Esophagus (tissue), 2 donors: ENCODE results near the gene MYO18B. TPM values are rescaled to one million over a fixed set of nuclear protein-coding genes. Genes with fewer than 3 reads are reported as not detected.

ENCODE experiments used
- H3K27ac ChIP-seq, 2 donors: one replicate each; pipeline ENCODE4 v1.5.1; 2013; ENCODE audit warnings: low read depth in 2 of 2, mild to moderate bottlenecking in 2 of 2, inconsistent platforms in 1 of 2, low read length in 1 of 2, moderate library complexity in 1 of 2
- H3K27me3 ChIP-seq, 2 donors: one replicate each; pipeline ENCODE4 v1.6.1; 2013; ENCODE audit warnings: low read length in 2 of 2, control low read depth in 1 of 2, mild to moderate bottlenecking in 1 of 2; ENCODE audit not compliant: insufficient read depth in 2 of 2, control insufficient read depth in 1 of 2
- H3K36me3 ChIP-seq, 2 donors: one replicate each; pipeline ENCODE4 v1.6.1; 2013; ENCODE audit warnings: low read length in 1 of 2; ENCODE audit not compliant: control insufficient read depth in 2 of 2, insufficient read depth in 2 of 2
- H3K4me1 ChIP-seq, 2 donors: one replicate each; pipeline ENCODE4 v1.6.1; 2013; ENCODE audit warnings: low read length in 1 of 2; ENCODE audit not compliant: control insufficient read depth in 2 of 2, insufficient read depth in 2 of 2
- H3K4me3 ChIP-seq, 2 donors: one replicate each; pipeline ENCODE4 v1.5.1; 2013; ENCODE audit warnings: low read length in 2 of 2, mild to moderate bottlenecking in 2 of 2, low read depth in 1 of 2, moderate library complexity in 1 of 2
- H3K9me3 ChIP-seq, 2 donors: one replicate each; pipeline ENCODE4 v1.6.1; 2013; ENCODE audit warnings: mild to moderate bottlenecking in 2 of 2, low read depth in 1 of 2, low read length in 1 of 2, moderate library complexity in 1 of 2; ENCODE audit not compliant: control insufficient read depth in 2 of 2, insufficient read depth in 1 of 2
- WGBS, 2 donors: extraction: QIAGEN DNeasy Blood & Tissue Kit; methylation state at CpG; one replicate each; pipeline ENCODE4 v1.1.7; 2013; 5-methylcytosine and 5-hydroxymethylcytosine counted together
- polyA plus RNA-seq, 2 donors: library from polyadenylated mRNA; stranded (reverse); fragments of 200-250 nt; gene quantifications; one replicate each; pipeline ENCODE4 v1.2.3, GENCODE V29; 2013
- donor health status: healthy with polysubstance abuse.
- donor health status: Bipolar disorder and iron deficiency.

The MYO18B gene
- polyA plus RNA-seq, 2 donors = 0.29 to 0.31 TPM

- Histone ChIP-seq H3K27ac (no peak overlapping the region), H3K4me1 (no peaks in the 10 kb centered on the region), H3K4me3 (no peak overlapping the region), H3K36me3 (no peaks in the 10 kb centered on the region), H3K9me3 (no peaks in the 10 kb centered on the region), H3K27me3 (no peaks in the 10 kb centered on the region)
- 54 to 71% methylated on average over 2 of the region's 2 CpGs for WGBS, 2 donors
These were observed 303.1 kb downstream of the MYO18B start for GRCh38 chr22:26045051-26045450.

DNA sequence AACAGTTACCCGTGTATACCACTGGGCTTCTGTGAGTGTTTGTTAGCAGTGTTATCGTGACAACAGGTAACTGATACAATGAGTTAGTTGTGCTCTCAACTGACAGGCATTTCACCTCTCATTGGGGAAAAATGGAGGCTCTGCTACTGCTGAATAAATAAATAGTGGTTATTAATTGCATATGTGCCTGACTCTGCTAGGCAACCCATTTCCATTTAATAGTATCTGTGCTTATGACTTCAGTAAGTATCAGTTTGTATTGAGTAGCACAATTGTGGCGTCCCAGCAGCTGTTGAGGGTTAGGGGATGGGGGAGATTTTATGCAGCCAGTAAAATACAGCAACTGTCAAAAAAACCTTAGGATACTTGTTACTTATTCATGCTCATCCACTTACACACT, 303.9 kb downstream of the MYO18B start:
- Histone ChIP-seq H3K36me3 (no peaks in the 10 kb centered on the region), H3K4me3 (no peak overlapping the region), H3K4me1 (no peaks in the 10 kb centered on the region), H3K27me3 (no peaks in the 10 kb centered on the region), H3K27ac (no peak overlapping the region), H3K9me3 (no peaks in the 10 kb centered on the region)
- WGBS, 2 donors = 62 to 68% methylated on average over 3 of the region's 3 CpGs

DNA sequence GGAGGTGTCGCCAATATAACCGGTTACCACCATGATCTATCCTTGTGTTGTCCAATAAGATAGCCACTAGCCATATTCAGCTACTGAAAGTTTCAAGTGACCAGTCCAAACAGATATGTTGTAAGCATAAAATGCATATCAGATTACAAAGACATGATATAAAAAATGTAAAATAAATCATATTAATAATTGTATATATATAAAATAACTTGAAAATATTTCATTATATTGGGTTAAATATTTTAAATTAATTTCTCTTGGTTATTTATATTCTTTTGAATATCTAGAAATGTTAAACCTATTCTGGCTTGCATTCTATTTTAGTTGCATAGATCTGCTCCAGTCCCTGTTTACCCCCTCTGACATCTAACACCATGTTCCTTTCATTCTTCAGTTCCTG, 305.5 kb downstream of the MYO18B start:
- Histone ChIP-seq H3K4me3 (no peak overlapping the region), H3K36me3 (no peaks in the 10 kb centered on the region), H3K27ac (no peak overlapping the region), H3K9me3 (no peaks in the 10 kb centered on the region), H3K4me1 (no peaks in the 10 kb centered on the region), H3K27me3 (no peaks in the 10 kb centered on the region)
- WGBS, 2 donors = 96 to 100% methylated on average over 2 of the region's 2 CpGs

DNA sequence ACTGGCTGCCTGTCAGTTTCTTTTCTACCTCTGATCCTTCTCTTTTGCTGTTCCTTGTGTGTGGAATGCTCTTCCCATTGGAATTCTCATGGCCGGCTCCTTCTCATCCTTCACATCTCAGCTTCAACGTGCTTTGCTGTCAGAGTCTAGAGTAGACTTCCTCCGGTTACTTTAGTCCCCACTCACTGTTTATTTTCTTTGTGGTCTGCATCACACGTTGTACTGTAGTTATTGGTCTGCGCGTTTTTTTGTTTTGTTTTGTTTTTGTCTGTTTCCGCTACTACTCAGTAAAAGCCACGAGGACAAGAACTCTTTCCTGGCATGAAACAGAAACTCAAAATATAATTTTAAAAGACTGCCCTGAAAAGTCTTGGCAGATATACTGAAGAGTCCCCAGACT, 305.9 kb downstream of the MYO18B start:
- Histone ChIP-seq H3K9me3 (no peaks in the 10 kb centered on the region), H3K4me3 (no peak overlapping the region), H3K4me1 (no peaks in the 10 kb centered on the region), H3K27ac (no peak overlapping the region), H3K36me3 (no peaks in the 10 kb centered on the region), H3K27me3 (no peaks in the 10 kb centered on the region)
- WGBS, 2 donors = 54 to 58% methylated on average over 8 of the region's 8 CpGs

DNA sequence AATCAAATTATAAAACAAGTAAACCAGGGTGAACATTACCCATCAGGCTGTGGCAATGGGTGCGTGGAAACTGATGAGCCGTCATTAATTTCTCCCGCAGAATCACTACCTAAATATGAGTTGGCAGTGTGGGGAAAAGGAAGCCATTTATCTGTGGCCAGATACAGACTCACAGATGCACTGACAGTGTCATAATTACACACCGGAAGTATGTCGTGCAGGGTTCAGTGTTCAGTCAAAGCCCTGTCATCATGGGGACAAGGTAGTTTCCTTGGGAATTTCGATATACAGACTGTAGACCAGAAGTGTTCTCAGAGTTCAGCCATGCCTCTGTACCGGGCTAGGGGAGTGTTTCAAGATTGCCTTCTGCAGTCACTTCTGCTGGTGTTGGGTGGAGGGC, 308.1 kb downstream of the MYO18B start:
- H3K4me3 ChIP-seq = no peak overlapping the region
- H3K9me3 ChIP-seq = no peaks in the 10 kb centered on the region
- no peaks in the 10 kb centered on the region for H3K36me3 ChIP-seq
- H3K27ac ChIP-seq = no peak overlapping the region
- 78 to 81% methylated on average over 7 of the region's 7 CpGs for WGBS, 2 donors
- no peaks in the 10 kb centered on the region for H3K4me1 ChIP-seq
- no peaks in the 10 kb centered on the region for H3K27me3 ChIP-seq

DNA sequence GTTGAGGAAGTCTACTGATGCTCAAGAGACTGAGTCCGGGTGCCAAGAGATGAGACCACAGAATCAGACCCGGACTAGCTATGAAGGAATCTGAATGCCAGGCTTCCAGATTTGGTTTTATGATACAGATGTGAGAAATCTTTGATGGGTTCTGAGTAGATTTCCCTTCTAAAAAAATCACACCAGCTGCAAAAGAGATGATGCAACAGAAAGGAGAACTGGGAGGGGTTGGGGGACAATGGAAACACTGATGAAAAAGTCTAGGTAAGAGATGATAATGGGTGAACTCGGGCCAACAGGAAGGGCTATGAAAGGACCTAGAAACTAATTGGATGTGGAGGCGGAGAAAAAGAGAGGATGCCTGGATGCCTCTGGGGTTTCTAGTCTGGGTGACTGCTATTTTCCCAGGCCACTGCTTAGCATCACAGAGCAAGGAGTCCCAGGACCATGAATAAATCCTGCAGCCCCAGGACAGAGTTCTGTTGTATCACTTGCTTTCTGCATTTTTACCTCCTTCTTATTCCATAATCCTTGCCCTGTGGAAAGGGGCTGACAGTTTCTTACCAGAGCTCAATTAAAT, 311.8 kb downstream of the MYO18B start:
- Histone ChIP-seq H3K27ac (no peak overlapping the region), H3K4me3 (no peak overlapping the region), H3K9me3 (no peaks in the 10 kb centered on the region), H3K27me3 (peaks cover 0 to 3% of the 10 kb centered on the region in 2 donors), H3K36me3 (no peaks in the 10 kb centered on the region), H3K4me1 (no peaks in the 10 kb centered on the region)
- 73 to 74% methylated on average over 4 of the region's 4 CpGs for WGBS, 2 donors

DNA sequence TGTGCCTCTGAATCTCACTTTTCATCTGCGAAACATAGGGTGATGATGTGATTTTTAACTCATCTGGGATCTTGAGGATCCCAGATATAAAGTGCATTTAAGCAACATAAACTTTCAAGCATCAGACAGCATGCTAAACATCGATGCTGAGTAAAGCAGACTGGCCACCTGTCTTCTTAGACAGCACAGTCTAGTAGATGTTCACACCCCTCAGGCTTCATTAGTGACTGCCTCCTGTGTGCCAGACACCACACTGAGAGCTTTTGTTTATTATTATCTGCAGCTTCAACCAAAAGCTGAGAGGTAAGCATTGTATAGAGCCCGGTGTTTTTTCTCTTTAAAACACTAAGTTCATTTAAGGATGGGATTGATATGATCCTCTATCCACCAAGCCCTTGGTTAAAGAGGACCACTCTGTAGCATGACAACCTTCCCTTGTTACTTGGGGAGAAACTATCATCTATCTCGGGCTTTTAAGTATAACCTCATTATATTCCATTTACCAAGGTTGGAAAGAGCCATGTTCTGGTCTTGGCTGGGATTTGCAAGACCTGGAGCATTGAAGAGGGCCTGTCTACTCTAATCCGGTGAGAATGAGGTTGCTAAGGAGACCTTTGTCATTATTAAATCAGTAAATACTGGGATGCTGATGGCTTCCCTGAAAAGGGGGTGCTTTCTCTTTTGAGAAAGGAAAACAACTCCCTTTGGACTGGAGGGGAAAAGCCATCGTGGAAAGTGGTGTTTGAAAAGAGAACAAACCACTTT, 313.0 kb downstream of the MYO18B start:
- Histone ChIP-seq H3K36me3 (no peaks in the 10 kb centered on the region), H3K4me3 (no peak overlapping the region), H3K27me3 (peaks cover 0 to 3% of the 10 kb centered on the region in 2 donors), H3K4me1 (no peaks in the 10 kb centered on the region), H3K9me3 (no peaks in the 10 kb centered on the region), H3K27ac (no peak overlapping the region)
- 49 to 52% methylated on average over 6 of the region's 6 CpGs for WGBS, 2 donors

DNA sequence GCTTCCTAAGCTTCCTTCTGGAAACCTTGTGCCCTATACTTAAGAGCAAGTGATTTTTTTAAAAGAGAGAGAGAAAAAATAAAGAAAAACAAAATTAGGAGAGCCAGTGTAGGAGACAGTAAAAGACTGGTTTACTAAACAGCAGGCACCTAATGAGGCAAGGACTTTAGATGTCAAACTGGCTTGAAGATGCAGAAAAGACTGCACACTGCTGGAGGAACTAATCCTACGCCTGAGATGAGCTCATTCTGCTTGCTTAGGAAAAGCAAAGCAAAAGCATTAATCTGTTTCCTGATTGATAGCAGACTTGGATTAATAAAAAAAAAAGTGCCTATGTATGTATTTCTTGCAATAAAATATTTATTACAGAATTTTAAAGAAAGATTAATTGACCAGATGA, 313.7 kb downstream of the MYO18B start:
- Histone ChIP-seq H3K4me3 (no peak overlapping the region), H3K27ac (no peak overlapping the region), H3K27me3 (peaks cover 0 to 3% of the 10 kb centered on the region in 2 donors), H3K36me3 (no peaks in the 10 kb centered on the region), H3K4me1 (no peaks in the 10 kb centered on the region), H3K9me3 (no peaks in the 10 kb centered on the region)
- 56 to 61% methylated on average over 1 of the region's 1 CpG for WGBS, 2 donors

- Histone ChIP-seq H3K36me3 (no peaks in the 10 kb centered on the region), H3K4me3 (no peak overlapping the region), H3K4me1 (no peaks in the 10 kb centered on the region), H3K27me3 (peaks cover 0 to 3% of the 10 kb centered on the region in 2 donors), H3K9me3 (no peaks in the 10 kb centered on the region), H3K27ac (no peak overlapping the region)
- WGBS, 2 donors = 71 to 73% methylated on average over 12 of the region's 12 CpGs
These were observed 314.6 kb downstream of the MYO18B start for GRCh38 chr22:26056455-26057200.
